HCT116 (cell line): Measurements from ENCODE around the gene TSPAN14. TPM values are rescaled to one million over a fixed set of nuclear protein-coding genes. Genes with fewer than 3 reads are reported as not detected.

ENCODE experiments used
- ATAC-seq: fragments of 200-7000 bp; cut with Tn5 transposase; 2 replicates; pipeline ENCODE4 v1.9.1; 2020; ENCODE audit warnings: mild to moderate bottlenecking, moderate library complexity
- BruUV-seq: library from RNA; stranded (reverse); fragments of 400-500 nt; replicated peaks from 2 replicates; lab custom pipeline; 2021; lab: Mats Ljungman, UMichigan
- CTCF ChIA-PET: fragments of 300-600 bp; sonication (Branson Sonifier 250); formaldehyde crosslinking; loops from one replicate; lab custom pipeline; 2021; ENCODE audit warnings: antibody characterized with exemption; lab: Charles Lee
- POLR2A ChIA-PET: fragments of 300-600, 350-600 bp; sonication (Branson Sonifier 250); formaldehyde crosslinking; loops from one replicate; lab custom pipeline; 2021; ENCODE audit warnings: antibody characterized with exemption; lab: Charles Lee
- RAD21 ChIA-PET, 2 experiments: fragments of 300-600 bp; sonication (Branson Sonifier 250); formaldehyde crosslinking; loops; one replicate each; lab custom pipeline; 2023; ENCODE audit warnings: low total read pairs in 2 of 2; ENCODE audit not compliant: uncharacterized antibody in 2 of 2, unreplicated experiment in 2 of 2, low non-redundant PET in 1 of 2; lab: Charles Lee
- DNase-seq: peaks from one replicate; pipeline ENCODE4 v3.0.0-alpha.2; 2010; ENCODE audit warnings: low read depth, low spot score
- H2AFZ ChIP-seq: fragments of 200-600 bp; shearing (Covaris generic), sonication (generic); 2 replicates; pipeline ENCODE4 v1.6.1; 2017; ENCODE audit warnings: low read depth, mixed run types, mixed read lengths, antibody characterized with exemption, low read length; ENCODE audit not compliant: poor library complexity, severe bottlenecking
- H3K27ac ChIP-seq: 2 replicates; pipeline ENCODE4 v1.5.1; 2012; ENCODE audit warnings: low read depth, low read length
- H3K27me3 ChIP-seq: fragments of 200-600 bp; sonication (generic); 2 replicates; pipeline ENCODE4 v1.6.1; 2016; ENCODE audit warnings: mixed run types, low read length, mixed read lengths; ENCODE audit not compliant: insufficient read depth
- H3K36me3 ChIP-seq, 2 experiments: fragments of 200-500 bp in 1 of 2; fragments of 200-600 bp in 1 of 2; sonication (Bioruptor generic) in 1 of 2; sonication (generic) in 1 of 2; 2 replicates each; pipeline versions ENCODE4 v1.5.1 to v1.6.1; 2014 to 2016; ENCODE audit warnings: low read length in 2 of 2, inconsistent platforms in 1 of 2, mixed read lengths in 1 of 2, mixed run types in 1 of 2; ENCODE audit not compliant: insufficient read depth in 2 of 2, control insufficient read depth in 1 of 2
- H3K4me1 ChIP-seq, 2 experiments: fragments of 200-600 bp in 1 of 2; sonication (generic) in 1 of 2; 2 replicates each; pipeline versions ENCODE4 v1.5.1 to v1.6.1; 2012 to 2017; ENCODE audit warnings: low read length in 2 of 2, inconsistent platforms in 1 of 2, mild to moderate bottlenecking in 1 of 2, mixed read lengths in 1 of 2, mixed run types in 1 of 2, moderate library complexity in 1 of 2; ENCODE audit not compliant: insufficient read depth in 2 of 2, control insufficient read depth in 1 of 2
- H3K4me2 ChIP-seq: fragments of 200-600 bp; sonication (generic); 2 replicates; pipeline ENCODE4 v1.6.1; 2017; ENCODE audit warnings: mixed run types, low read length, mixed read lengths
- H3K4me3 ChIP-seq, 2 experiments: fragments of 200-600 bp in 1 of 2; sonication (generic) in 1 of 2; replicated peaks in 1 of 2; 2 replicates each; pipeline ENCODE4 v1.5.1; 2011 to 2016; ENCODE audit warnings: low read length in 2 of 2, control low read depth in 1 of 2, low read depth in 1 of 2, mild to moderate bottlenecking in 1 of 2, mixed read lengths in 1 of 2, mixed run types in 1 of 2
- H3K79me2 ChIP-seq: fragments of 200-600 bp; sonication (generic); 2 replicates; pipeline ENCODE4 v1.6.1; 2017; ENCODE audit warnings: mild to moderate bottlenecking, mixed run types, low read length, moderate library complexity, mixed read lengths; ENCODE audit not compliant: insufficient read depth
- H3K9ac ChIP-seq: fragments of 200-600 bp; sonication (generic); 2 replicates; pipeline ENCODE4 v1.6.1; 2016; ENCODE audit warnings: low read length, mixed read lengths
- H3K9me2 ChIP-seq: fragments of 200-600 bp; sonication (generic), shearing (Covaris generic); 2 replicates; pipeline ENCODE4 v1.6.1; 2017; ENCODE audit warnings: mixed run types, mild to moderate bottlenecking, moderate library complexity; ENCODE audit not compliant: insufficient read depth
- H3K9me3 ChIP-seq, 2 experiments: fragments of 200-500 bp in 1 of 2; fragments of 200-600 bp in 1 of 2; sonication (Bioruptor generic) in 1 of 2; sonication (generic) in 1 of 2; 2 replicates each; pipeline ENCODE4 v1.6.1; 2014 to 2017; ENCODE audit warnings: low read length in 2 of 2, mixed read lengths in 2 of 2, inconsistent platforms in 1 of 2, low read depth in 1 of 2, mild to moderate bottlenecking in 1 of 2, mixed run types in 1 of 2, moderate library complexity in 1 of 2; ENCODE audit not compliant: control insufficient read depth in 1 of 2, insufficient read depth in 1 of 2
- H4K20me1 ChIP-seq: fragments of 200-600 bp; sonication (generic), shearing (Covaris generic); 2 replicates; pipeline ENCODE4 v1.6.1; 2017; ENCODE audit warnings: mixed run types, mild to moderate bottlenecking, moderate library complexity; ENCODE audit not compliant: insufficient read depth
- ATF3 ChIP-seq: IDR thresholded peaks from 2 replicates; pipeline ENCODE4 v1.6.1; 2012
- CBX3 ChIP-seq: IDR thresholded peaks from 2 replicates; pipeline ENCODE4 v1.6.1; 2012; ENCODE audit warnings: low read depth
- CEBPB ChIP-seq: IDR thresholded peaks from 2 replicates; pipeline ENCODE4 v1.6.1; 2012; ENCODE audit warnings: low read depth
- ELF1 ChIP-seq: IDR thresholded peaks from 2 replicates; pipeline ENCODE4 v1.6.1; 2012; ENCODE audit warnings: low read depth, borderline replicate concordance
- EZH2 ChIP-seq: fragments of 200-600 bp; sonication (generic); IDR thresholded peaks from 2 replicates; pipeline ENCODE4 v1.6.1; 2017; ENCODE audit warnings: antibody characterized with exemption, mixed run types
- RAD21 ChIP-seq: IDR thresholded peaks from 2 replicates; pipeline ENCODE4 v1.6.1; 2012; ENCODE audit warnings: low read depth, mild to moderate bottlenecking
- REST ChIP-seq: IDR thresholded peaks from 2 replicates; pipeline ENCODE4 v1.6.1; 2012; ENCODE audit warnings: low read depth
- SRF ChIP-seq: IDR thresholded peaks from 2 replicates; pipeline ENCODE4 v1.6.1; 2012; ENCODE audit warnings: low read depth
- ZBTB33 ChIP-seq: IDR thresholded peaks from 2 replicates; pipeline ENCODE4 v1.6.1; 2011; ENCODE audit warnings: mild to moderate bottlenecking, low read length, moderate library complexity; ENCODE audit not compliant: insufficient replicate concordance; ENCODE audit errors: extremely low read depth
- intact Hi-C: fragments of 100-400 bp; cut with micrococcal nuclease; formaldehyde crosslinking; loops from 2 replicates; pipeline ENCODE4 v1.10.0; 2022
- total RNA-seq: library from RNA; stranded (reverse); gene quantifications from one replicate; pipeline ENCODE4 v1.2.1, GENCODE V29; 2021; ENCODE audit not compliant: unreplicated experiment

TSPAN14 gene
- total RNA-seq, 1 experiment from 2014 or later = 86.8 TPM

GRCh38 chr10:80411267-80411668, 42.8 kb upstream of the TSPAN14 start:
- H3K4me2 ChIP-seq = no peak overlapping the region
- ChIA-PET RAD21 (no interaction called here), POLR2A (no interaction called here), CTCF (interaction anchor here (1.3 kb wide), 1 partner anchor 94 kb away, joined by 3 read pairs; no protein-coding TSS in a partner anchor)
- H3K4me3 ChIP-seq = no peak overlapping the region
- ATAC-seq (no peak), DNase-seq (no peak)
- intact Hi-C loops = no loop called here
- H3K79me2 ChIP-seq = no peaks in the 10 kb centered on the region
- H4K20me1 ChIP-seq = no peaks in the 10 kb centered on the region
- H3K27me3 ChIP-seq = no peaks in the 10 kb centered on the region
- TF ChIP-seq EZH2 = no peak
- TF ChIP-seq CEBPB = no peak
- TF ChIP-seq ELF1 = no peak
- no peak for TF ChIP-seq SRF
- no peak for TF ChIP-seq ATF3
- H3K9me3 ChIP-seq = no peaks in the 10 kb centered on the region
- no peaks in the 10 kb centered on the region for H3K9me2 ChIP-seq
- H3K9ac ChIP-seq = no peak overlapping the region
- H3K4me1 ChIP-seq = peaks cover 3 to 12% of the 10 kb centered on the region in 2 experiments; a peak in 3 of 4 replicates
- no TSS peak for BruUV-seq
- H2AFZ ChIP-seq = no peak overlapping the region
- no peak overlapping the region for H3K27ac ChIP-seq
- H3K36me3 ChIP-seq = no peaks in the 10 kb centered on the region

- Histone ChIP-seq H3K4me2 (no peak overlapping the region), H2AFZ (no peak overlapping the region), H3K27me3 (no peaks in the 10 kb centered on the region), H3K27ac (no peak overlapping the region), H3K9ac (no peak overlapping the region), H3K9me3 (no peaks in the 10 kb centered on the region), H3K9me2 (no peaks in the 10 kb centered on the region), H3K4me3 (no peak overlapping the region), H3K79me2 (no peaks in the 10 kb centered on the region), H3K36me3 (no peaks in the 10 kb centered on the region), H3K4me1 (peaks cover 3 to 11% of the 10 kb centered on the region in 2 experiments; a peak in 3 of 4 replicates), H4K20me1 (no peaks in the 10 kb centered on the region)
- TF ChIP-seq ZBTB33 (no peak), ELF1 (no peak), RAD21 (no peak), REST (no peak), CBX3 (no peak)
- intact Hi-C loops = no loop called here
- no TSS peak for BruUV-seq
- CTCF ChIA-PET = interaction anchor here (1.3 kb wide), 1 partner anchor 94 kb away, joined by 3 read pairs; no protein-coding TSS in a partner anchor
- no peak for ATAC-seq
- POLR2A ChIA-PET = no interaction called here
- DNase-seq = no peak
- RAD21 ChIA-PET = no interaction called here
Observed at GRCh38 chr10:80411681-80412220, 42.4 kb upstream of the TSPAN14 start.
